H1 (cell line): ENCODE measurements around the gene HS3ST5. TPM values are rescaled to one million over a fixed set of nuclear protein-coding genes. Genes with fewer than 3 reads are reported as not detected.

Experiments
- BCL11A ChIP-seq, 2 experiments: IDR thresholded peaks; one replicate each; pipeline ENCODE4 v1.6.1; 2011; ENCODE audit warnings: low read depth in 2 of 2, low read length in 2 of 2, mild to moderate bottlenecking in 2 of 2
- CEBPB ChIP-seq: IDR thresholded peaks from 2 replicates; pipeline ENCODE4 v1.6.1; 2012; ENCODE audit warnings: low read depth, low read length
- KDM5A ChIP-seq: fragments of 200-600 bp; IDR thresholded peaks from 2 replicates; pipeline ENCODE4 v1.7.1; 2012; ENCODE audit warnings: mild to moderate bottlenecking, low read length, inconsistent platforms, mixed read lengths
- RBBP5 ChIP-seq: IDR thresholded peaks from 2 replicates; pipeline ENCODE4 v1.7.1; 2012; ENCODE audit warnings: low read depth, mild to moderate bottlenecking, inconsistent platforms, low read length, moderate library complexity, borderline replicate concordance
- SIN3A ChIP-seq, 2 experiments: IDR thresholded peaks in 1 of 2; conservative IDR thresholded peaks in 1 of 2; 2 replicates each; pipeline ENCODE4 v1.6.1; 2011 to 2012; ENCODE audit warnings: low read length in 2 of 2, improper control_type of control experiment in 1 of 2, low read depth in 1 of 2, mild to moderate bottlenecking in 1 of 2
- SUZ12 ChIP-seq: fragments of 200-600 bp; sonication (generic); IDR thresholded peaks from 2 replicates; pipeline ENCODE4 v1.6.1; 2012; ENCODE audit warnings: mild to moderate bottlenecking, inconsistent platforms, low read length, moderate library complexity, mixed read lengths
- TEAD4 ChIP-seq: IDR thresholded peaks from 2 replicates; pipeline ENCODE4 v1.6.1; 2012; ENCODE audit warnings: low read depth, low read length, inconsistent platforms, mixed read lengths
- polyA plus RNA-seq, 7 experiments: library from polyadenylated mRNA; depleted of rRNA in 3 of 7; stranded (reverse) in 5 of 7; unstranded in 2 of 7; fragments of >200 nt in 5 of 7; fragments of 200-250 nt in 2 of 7; gene quantifications; 1 replicate in 5 of 7; 2 replicates in 1 of 7; 4 replicates in 1 of 7; pipeline versions ENCODE4 v1.2.1 to v1.2.3, GENCODE V29; 2011 to 2013; ENCODE audit warnings: missing spikeins in 2 of 7, mixed read lengths in 2 of 7
- total RNA-seq: library from RNA; stranded (reverse); fragmentation: NEBNext Ultra II Directional; extraction: Animal tissue kit (Norgen Biotek cat#: 25700); gene quantifications from 2 replicates; pipeline ENCODE4 v1.2.1, GENCODE V29; 2021
- TF ChIP-seq, protein P1 (sequence below): fragments of 300-600 bp; sonication (generic); IDR thresholded peaks from 2 replicates; pipeline ENCODE4 v1.7.1; 2012; ENCODE audit warnings: low read length, moderate library complexity, mild to moderate bottlenecking, inconsistent platforms; ENCODE audit not compliant: insufficient replicate concordance
- TF ChIP-seq, protein P2 (sequence below): IDR thresholded peaks from 2 replicates; pipeline ENCODE4 v1.6.1; 2012; ENCODE audit warnings: low read length, inconsistent platforms
- TF ChIP-seq, protein P3 (sequence below): IDR thresholded peaks from 2 replicates; pipeline ENCODE4 v1.6.1; 2012; ENCODE audit warnings: inconsistent platforms

Gene HS3ST5
- total and polyA plus RNA-seq, 2 of the 8 experiments (the other 6 are each of a cell fraction or from before 2014, with no cell fraction given) = 1.2 to 9.9 TPM

DNA sequence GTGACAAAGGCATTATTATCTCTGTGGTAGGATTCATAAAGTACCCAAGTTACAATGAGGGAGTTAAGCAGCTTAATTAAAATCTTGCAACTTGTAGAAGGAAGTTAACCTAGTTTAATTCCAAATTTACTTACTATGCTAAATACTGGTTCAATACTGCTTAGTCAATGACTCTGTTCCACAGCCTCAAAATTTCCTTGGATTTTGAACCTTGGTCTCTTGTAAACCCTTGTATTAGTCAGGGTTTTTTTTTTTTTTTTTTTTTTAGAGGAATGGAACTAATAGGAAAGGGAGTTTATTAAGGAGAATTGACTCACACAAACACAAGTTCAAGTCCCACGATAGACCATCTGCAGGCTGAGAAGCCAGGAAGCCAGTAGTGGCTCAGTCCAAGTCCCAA lies 163.4 kb downstream of the HS3ST5 start (continued):
- TF ChIP-seq, protein P1, sequence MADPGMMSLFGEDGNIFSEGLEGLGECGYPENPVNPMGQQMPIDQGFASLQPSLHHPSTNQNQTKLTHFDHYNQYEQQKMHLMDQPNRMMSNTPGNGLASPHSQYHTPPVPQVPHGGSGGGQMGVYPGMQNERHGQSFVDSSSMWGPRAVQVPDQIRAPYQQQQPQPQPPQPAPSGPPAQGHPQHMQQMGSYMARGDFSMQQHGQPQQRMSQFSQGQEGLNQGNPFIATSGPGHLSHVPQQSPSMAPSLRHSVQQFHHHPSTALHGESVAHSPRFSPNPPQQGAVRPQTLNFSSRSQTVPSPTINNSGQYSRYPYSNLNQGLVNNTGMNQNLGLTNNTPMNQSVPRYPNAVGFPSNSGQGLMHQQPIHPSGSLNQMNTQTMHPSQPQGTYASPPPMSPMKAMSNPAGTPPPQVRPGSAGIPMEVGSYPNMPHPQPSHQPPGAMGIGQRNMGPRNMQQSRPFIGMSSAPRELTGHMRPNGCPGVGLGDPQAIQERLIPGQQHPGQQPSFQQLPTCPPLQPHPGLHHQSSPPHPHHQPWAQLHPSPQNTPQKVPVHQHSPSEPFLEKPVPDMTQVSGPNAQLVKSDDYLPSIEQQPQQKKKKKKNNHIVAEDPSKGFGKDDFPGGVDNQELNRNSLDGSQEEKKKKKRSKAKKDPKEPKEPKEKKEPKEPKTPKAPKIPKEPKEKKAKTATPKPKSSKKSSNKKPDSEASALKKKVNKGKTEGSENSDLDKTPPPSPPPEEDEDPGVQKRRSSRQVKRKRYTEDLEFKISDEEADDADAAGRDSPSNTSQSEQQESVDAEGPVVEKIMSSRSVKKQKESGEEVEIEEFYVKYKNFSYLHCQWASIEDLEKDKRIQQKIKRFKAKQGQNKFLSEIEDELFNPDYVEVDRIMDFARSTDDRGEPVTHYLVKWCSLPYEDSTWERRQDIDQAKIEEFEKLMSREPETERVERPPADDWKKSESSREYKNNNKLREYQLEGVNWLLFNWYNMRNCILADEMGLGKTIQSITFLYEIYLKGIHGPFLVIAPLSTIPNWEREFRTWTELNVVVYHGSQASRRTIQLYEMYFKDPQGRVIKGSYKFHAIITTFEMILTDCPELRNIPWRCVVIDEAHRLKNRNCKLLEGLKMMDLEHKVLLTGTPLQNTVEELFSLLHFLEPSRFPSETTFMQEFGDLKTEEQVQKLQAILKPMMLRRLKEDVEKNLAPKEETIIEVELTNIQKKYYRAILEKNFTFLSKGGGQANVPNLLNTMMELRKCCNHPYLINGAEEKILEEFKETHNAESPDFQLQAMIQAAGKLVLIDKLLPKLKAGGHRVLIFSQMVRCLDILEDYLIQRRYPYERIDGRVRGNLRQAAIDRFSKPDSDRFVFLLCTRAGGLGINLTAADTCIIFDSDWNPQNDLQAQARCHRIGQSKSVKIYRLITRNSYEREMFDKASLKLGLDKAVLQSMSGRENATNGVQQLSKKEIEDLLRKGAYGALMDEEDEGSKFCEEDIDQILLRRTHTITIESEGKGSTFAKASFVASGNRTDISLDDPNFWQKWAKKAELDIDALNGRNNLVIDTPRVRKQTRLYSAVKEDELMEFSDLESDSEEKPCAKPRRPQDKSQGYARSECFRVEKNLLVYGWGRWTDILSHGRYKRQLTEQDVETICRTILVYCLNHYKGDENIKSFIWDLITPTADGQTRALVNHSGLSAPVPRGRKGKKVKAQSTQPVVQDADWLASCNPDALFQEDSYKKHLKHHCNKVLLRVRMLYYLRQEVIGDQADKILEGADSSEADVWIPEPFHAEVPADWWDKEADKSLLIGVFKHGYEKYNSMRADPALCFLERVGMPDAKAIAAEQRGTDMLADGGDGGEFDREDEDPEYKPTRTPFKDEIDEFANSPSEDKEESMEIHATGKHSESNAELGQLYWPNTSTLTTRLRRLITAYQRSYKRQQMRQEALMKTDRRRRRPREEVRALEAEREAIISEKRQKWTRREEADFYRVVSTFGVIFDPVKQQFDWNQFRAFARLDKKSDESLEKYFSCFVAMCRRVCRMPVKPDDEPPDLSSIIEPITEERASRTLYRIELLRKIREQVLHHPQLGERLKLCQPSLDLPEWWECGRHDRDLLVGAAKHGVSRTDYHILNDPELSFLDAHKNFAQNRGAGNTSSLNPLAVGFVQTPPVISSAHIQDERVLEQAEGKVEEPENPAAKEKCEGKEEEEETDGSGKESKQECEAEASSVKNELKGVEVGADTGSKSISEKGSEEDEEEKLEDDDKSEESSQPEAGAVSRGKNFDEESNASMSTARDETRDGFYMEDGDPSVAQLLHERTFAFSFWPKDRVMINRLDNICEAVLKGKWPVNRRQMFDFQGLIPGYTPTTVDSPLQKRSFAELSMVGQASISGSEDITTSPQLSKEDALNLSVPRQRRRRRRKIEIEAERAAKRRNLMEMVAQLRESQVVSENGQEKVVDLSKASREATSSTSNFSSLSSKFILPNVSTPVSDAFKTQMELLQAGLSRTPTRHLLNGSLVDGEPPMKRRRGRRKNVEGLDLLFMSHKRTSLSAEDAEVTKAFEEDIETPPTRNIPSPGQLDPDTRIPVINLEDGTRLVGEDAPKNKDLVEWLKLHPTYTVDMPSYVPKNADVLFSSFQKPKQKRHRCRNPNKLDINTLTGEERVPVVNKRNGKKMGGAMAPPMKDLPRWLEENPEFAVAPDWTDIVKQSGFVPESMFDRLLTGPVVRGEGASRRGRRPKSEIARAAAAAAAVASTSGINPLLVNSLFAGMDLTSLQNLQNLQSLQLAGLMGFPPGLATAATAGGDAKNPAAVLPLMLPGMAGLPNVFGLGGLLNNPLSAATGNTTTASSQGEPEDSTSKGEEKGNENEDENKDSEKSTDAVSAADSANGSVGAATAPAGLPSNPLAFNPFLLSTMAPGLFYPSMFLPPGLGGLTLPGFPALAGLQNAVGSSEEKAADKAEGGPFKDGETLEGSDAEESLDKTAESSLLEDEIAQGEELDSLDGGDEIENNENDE = no peak
- no peak for TF ChIP-seq TEAD4
- no peak for TF ChIP-seq BCL11A (IDR thresholded peaks at IDR 0.05; ENCODE audit: low read depth in 2 of 2, low read length in 2 of 2)
- TF ChIP-seq, protein P2, sequence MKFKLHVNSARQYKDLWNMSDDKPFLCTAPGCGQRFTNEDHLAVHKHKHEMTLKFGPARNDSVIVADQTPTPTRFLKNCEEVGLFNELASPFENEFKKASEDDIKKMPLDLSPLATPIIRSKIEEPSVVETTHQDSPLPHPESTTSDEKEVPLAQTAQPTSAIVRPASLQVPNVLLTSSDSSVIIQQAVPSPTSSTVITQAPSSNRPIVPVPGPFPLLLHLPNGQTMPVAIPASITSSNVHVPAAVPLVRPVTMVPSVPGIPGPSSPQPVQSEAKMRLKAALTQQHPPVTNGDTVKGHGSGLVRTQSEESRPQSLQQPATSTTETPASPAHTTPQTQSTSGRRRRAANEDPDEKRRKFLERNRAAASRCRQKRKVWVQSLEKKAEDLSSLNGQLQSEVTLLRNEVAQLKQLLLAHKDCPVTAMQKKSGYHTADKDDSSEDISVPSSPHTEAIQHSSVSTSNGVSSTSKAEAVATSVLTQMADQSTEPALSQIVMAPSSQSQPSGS = no peak
- TF ChIP-seq SIN3A (conservative IDR thresholded peaks at IDR 0.05 in 1 of 2, IDR thresholded peaks at IDR 0.05 in 1 of 2; ENCODE audit: low read depth in 1 of 2, low read length in 2 of 2) = no peak
- TF ChIP-seq CEBPB = no peak
- TF ChIP-seq KDM5A = no peak
- TF ChIP-seq SUZ12 = no peak
- no peak for TF ChIP-seq RBBP5
- TF ChIP-seq, protein P3, sequence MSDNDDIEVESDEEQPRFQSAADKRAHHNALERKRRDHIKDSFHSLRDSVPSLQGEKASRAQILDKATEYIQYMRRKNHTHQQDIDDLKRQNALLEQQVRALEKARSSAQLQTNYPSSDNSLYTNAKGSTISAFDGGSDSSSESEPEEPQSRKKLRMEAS = no peak
